Islet precursor cell (in vitro differentiated cells): ENCODE measurements around the gene FHAD1.
"Not testable (repeated sequence)": the region's sequence is repeated elsewhere in the genome, so short reads cannot be mapped to it uniquely, and the experiment has no call there.

Source experiments
- DNase-seq: peaks from one replicate; pipeline ENCODE4 v3.0.0-alpha.2; 2018

The FHAD1 gene

DNA sequence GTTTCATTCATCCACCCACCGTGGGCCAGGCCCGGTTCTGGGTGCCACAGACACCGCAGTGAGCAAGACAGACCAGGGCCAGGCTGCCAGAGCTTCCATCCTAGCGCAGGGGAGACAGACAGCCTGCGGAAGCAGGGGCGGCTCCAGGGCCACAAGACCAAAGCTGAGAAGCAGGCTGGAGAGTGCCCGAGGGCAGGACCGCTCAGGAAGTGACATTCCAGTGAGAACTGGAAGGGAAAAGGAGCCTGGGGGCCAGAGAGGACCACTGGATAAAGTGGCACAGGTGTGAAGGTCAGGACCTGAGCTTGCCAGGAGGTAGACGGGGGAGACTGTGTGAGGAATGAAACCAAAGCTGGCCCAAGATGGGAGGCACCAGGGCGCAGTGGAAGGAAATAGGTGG is 103.1 kb downstream of the FHAD1 start:
- peak; percentile 90 for DNase-seq

DNA sequence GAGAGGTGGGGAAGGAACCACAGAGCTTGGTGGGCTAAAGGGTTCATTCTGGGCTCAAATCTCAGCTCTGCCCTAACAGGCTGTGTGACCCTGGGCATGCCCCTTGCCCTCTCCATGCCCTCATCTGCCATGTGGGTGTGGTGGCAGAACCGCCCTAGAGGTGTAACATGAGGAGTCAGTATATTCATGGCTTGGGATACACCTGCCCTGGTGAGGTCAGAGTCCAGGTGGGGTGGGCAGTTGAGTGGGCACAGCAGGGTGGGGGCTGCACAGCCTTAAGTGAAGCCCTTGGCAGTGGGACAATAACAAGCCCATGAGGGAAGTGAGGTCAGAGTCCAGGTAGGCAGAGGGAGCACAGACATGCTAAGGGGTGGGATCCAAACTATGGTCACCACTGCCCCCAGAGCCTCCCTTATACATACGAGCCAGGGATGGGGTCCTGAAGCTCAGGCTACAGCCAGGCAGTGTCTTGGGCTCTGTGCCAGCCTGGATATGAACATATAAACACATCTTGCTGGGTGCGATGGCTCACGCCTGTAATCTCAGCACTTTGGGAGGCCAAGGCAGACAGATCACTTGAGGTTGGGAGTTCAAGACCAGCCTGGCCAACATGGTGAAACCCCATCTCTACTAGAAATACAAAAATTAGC is 103.7 kb downstream of the FHAD1 start:
- DNase-seq: no peak

DNA sequence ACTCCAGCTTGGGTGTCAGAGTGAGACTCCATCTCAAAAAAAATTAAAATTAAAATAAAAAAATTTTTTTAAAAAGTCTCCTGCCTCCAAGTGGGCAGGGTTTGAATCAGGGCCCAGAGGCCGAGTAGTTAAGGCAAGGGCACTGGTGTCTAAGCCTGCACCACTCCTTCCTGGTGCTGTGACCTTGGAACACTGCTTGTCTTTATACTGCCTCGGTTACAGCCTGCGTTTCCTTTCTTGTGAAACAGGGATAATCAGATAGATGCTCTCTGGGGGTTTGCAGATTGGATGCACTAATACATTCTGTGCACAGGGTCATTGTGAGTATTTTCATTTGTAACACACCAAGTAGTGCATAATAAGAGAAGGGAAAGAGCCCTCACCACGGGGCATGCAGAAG is 104.3 kb downstream of the FHAD1 start:
- no peak for DNase-seq

DNA sequence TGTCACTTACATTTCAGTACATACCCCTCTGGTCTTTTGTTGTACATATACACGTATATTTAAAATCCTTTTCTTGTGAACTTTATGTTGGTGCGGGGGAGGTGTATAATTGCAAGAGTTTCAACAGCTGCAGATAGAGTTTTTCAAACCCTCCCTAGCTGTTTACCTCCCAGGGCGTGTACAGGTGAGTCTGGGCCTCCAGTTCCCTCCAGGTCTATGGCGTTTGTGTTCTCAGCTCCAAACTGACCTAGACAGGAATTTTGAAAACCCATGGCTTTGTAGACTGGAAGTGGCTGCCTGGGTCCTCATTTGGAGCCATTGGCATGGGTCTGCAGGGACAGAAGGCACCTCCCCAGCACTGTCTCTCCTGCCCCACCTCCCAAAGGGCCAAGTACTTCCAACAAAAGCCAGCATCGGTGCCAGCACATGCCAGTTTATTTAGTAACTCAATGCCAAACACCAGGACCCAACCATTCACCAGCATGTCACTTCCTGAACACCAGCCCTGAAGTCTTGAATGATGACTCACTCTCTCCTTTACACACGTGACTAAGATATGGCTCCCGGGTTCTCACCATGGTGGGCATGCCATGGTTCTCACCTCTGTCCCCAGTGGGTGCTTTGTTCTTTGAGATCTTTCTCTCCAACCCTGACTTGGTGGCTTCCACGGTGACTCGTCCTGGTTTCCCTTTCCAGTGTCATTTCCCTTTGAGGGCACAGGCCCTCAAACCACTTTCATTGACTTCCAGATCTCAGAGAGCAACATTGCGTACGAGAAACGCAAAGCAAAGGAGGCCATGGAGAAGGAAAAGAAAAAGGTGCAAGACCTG is 105.3 kb downstream of the FHAD1 start:
- DNase-seq: peak; percentile 78

DNA sequence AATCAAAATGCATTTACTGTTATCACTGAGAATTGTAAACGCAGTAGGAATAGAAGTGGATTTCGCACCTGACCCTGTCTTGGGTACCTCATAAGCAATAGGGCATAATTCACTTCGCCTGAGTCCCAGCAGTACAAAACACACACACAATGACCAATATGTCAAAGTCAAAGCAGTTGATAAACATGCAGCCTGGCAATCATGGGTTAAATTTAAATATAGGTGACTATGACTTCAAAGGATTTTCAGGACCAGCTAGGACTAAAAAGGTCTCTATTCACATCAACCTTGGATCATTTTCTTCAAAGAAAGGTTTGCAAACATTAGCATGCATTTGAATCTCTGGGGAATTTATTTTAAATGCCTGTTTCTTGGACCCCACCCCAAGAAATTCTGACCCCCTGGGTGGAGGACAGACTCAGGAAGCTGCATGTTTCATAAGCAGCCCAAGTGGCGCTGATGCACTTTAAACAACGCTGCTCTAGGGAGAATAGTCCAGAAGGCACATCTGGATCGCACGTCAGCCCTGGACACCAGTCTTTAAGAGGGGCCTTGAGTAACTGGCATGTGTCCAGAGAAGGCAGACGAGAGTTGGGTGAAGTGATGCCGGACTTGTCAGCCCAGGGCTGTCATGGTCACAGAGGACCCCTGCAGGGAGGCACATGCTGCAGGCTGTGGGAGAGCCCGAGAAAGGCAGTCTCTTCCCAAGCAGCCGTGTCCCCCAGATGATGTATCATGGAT is 107.0 kb downstream of the FHAD1 start:
- DNase-seq: no peak

DNA sequence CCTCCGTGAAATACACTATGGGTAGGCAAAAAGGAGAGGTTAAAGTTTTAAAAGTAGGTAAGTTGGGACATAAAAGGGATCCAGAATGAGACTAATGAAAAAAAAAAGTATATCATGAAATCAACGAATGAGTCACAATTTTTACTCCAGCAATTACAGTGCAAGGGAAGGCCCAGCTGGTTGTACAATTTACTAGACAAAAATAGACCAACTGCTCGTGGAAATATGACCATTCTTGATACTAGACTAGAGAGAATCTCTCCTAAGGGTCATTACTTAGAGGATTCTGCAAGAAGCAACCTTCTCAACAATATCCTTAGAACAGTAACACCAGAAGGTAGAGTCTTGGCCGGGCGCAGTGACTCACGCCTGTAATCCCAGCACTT is 107.5 kb downstream of the FHAD1 start:
- no peak for DNase-seq

DNA sequence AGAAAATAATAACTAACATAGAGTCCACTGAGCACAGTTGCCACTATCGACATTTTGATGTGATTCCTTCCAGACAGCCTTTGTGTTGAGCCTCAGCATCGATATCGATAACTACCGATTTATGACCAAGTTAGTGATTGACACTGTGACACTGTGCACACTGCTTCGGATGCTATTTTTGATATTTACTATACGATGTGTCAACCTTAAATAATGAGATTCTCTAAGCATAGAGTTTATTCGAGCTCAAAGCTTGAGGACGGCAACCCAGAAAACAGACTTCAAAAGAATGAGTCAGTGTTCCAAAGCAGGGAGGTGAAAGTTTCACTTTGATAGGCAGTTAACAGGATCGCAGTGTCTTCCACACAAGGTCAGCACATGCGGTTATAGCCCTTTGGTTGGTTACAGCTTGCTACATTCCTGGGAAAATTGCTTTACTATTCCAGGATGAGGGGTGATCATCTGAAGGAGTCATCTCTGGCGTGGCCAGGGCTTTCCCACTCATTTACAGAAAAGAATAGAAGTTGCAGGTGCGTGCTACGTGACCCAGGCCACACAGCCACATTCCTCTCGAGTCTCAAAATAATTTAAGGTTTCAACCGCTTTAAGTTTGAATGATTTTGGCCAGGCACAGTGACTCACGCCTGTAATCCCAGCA is 109.1 kb downstream of the FHAD1 start:
- peak; percentile 74 for DNase-seq

DNA sequence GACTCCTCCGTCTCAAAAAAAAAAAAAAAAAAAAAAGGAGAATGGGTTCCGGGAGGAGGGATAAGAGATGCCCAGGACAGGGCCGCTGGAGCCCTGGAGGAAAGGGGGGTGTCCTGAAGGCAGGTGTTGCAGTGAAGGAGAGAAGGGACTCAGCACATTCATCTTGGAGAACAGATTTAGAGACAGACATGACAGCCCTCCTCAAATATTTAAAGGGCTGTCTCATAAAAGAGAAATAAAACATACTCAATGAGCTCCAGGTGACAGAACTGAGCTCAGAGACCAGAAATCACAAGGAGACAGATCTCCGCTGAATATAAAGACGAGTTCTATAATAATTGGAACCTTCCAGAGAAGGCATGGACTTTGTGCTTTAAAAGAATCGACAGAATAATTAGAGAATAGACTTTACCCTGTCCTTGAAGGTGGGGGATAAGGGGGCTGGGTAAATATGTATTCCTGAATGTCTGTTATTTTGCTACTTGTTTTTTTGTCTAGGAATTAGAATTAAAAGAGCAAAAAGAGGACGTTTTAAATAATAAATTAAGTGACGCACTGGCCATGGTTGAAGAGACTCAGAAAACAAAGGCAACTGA is 110.7 kb downstream of the FHAD1 start:
- no peak for DNase-seq

DNA sequence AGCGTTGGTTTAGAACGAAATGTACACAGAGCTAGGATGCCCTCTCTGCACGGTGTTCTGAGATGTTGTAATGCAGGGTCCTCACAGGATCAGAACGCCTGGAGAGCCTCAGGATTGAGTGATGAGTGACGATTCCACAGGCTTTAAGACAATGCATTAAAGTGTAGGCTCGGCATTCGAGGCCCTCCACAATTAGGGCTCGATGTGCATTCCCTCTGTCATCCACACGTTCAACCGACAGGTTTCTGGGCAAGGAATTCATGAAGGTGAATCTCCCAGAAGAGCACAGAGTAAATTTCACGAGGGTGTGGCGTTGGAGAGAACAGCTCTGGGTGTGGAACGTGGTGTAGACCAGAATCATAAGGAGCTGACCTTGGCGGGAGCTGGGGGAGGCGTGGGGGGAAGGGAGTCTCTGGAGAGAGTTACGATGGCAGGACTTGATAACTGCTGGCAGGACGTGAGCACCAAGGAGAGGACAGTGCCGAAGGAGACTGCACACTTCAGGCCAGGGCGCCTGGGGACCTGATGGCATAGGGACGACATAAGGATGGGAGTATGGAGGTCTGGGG is 111.6 kb downstream of the FHAD1 start:
- DNase-seq: no peak

DNA sequence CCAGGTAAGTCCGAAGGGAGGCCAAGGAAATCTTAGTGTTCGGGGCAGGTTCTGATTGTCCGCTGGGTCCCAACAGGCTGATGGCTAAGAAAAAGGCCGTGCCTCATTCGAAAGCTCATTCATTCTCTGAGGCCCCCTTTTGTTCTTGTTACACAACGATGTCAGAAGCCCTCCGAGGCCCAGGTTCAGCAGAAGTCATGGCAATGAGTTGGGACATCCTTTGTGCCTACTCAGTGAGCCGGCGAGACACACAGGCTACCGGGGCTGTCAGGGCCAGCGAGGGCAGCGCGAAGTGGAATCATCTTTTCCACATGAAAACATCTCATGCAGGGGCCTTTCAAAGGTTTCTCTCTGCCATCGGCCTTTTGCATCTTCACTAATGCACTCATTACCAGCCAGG is 113.7 kb downstream of the FHAD1 start:
- no peak for DNase-seq

DNA sequence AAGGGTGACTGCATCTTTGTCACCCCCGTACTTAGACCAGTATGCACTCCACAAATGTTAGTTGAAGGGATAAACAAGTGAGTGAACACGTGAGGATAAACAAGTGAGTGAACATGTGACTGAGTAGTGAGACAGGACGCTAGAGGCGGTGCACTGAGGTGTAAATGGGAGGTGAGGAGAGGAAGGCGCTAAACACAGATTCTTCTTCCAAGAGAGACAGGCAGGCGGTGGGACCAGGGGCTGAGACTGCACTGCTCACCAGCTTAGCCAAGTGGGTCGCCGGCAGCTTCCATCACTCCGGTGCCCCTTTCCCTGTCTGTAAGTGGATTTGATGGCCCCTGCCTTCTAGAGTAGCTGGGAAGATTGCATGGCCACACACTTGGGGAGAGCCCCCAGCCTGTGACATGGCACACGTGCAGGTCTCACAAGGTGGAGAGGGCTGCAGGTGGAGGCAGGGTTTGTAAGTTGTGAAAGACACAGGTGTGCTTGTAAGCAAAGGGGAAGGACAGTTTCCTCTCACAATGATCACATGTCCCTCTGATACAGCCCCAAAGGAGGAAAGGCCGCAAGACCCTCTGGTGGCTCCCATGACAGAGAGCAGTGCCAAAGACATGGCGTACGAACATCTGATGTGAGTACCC is 115.2 kb downstream of the FHAD1 start:
- no peak for DNase-seq

DNA sequence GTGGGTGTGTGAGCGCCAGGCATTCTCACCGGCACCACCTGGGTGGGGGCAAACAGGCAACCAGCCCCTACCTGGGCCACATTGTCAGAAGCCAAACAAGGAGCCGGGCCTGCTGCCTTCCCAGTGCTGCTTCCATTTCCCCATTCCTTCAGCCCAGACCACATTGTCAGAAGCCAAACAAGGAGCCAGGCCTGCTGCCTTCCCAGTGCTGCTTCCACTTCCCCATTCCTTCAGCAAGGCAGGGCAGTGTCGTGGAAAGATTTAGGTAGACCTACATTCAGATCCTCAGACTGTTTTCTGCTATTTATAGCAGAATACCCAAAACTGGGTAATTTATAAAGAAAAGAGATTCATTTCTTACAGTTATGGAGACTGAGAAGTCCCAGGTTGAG is 115.7 kb downstream of the FHAD1 start:
- DNase-seq: no peak

DNA sequence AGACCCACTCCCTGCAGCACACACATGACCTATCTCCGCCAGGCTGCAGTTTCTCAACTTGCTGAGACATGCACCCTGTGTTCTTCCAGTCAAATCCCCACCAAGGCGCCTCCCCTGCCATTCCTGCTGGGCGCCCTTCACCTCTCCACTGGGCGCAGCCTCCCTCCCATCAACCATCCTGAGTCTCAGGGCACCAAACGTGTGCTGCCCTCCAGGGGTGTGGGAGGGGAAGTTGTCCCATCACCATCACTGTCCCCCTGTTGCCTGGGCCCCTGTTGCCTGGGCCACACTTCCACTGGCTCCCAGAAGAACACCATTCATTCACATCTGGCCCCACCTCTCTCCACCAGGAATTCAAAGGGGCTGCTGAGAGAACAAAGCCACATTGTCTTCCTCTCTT is 117.7 kb downstream of the FHAD1 start:
- DNase-seq: no peak

DNA sequence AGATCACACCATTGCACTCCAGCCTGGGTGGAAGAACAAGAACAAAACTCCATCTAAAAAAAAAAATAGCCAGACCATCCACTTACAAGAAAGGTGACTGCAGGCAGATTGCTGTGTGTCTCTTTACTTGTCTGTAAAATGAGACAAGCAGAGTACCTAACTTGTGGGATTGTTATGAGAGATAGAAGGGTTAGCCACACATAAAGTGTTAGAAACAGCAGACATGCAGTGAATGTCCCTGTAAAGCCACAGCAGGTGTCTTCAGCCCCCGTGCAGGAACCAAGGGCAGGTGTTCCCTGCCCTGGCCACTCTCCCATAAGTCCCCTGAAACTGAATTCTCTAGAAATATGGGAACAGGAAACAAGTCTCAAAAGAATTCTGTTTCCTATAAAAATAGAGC is 121.9 kb downstream of the FHAD1 start:
- DNase-seq: no peak

DNA sequence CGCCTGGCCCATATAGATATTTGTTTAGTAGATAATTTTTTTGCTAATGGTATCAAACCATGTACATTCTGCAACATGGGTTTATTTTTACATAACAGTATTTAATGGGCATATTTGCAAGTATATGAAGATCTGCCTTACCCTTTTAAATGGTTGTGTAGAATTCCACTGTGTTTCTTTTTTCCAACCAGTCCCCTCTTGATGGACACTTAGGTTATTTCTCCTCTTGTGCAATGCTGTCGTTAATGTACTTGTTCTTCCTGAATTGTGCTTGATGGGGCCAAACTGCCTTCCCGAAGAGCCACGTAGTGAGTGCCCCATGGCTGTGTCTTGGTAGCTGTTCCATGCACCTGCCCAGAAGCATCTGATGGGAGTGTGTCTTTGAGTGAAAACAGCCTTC is 123.2 kb downstream of the FHAD1 start:
- DNase-seq: no peak

DNA sequence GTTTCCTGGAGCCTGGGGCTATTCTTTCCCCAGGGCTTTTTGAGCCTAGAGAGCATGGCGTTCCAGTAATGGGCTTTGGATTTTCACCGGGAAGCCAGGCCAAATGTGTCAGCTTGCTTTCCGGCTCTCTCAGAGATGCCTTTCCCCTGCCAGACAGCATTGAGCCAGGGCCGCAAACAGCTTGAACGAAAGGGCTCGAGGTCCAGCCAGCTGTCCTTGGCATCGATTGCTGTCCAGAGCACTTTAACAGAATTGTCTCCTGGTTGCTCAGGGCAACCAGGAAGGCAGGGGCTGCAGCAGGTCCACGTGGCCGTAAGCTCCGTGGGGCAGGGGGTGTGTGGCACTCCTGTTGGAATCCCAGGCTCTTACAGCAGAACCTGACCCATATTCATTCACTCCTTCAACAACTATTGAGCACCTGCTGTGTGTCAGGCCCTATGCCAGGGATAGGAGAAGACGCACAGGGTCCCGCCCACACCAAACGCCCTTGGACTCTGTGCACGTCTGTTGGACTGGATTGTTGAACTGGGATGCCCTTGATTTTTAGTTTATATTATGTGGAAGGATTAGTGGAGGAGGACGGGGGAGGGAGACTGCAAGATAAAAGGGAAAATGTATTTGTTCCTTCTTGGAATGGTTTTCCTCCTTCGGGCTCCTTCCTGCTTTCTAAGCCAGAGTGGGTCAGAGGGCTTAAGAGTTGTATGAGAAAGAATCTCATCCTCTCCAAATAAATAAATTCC is 123.9 kb downstream of the FHAD1 start:
- no peak for DNase-seq

DNA sequence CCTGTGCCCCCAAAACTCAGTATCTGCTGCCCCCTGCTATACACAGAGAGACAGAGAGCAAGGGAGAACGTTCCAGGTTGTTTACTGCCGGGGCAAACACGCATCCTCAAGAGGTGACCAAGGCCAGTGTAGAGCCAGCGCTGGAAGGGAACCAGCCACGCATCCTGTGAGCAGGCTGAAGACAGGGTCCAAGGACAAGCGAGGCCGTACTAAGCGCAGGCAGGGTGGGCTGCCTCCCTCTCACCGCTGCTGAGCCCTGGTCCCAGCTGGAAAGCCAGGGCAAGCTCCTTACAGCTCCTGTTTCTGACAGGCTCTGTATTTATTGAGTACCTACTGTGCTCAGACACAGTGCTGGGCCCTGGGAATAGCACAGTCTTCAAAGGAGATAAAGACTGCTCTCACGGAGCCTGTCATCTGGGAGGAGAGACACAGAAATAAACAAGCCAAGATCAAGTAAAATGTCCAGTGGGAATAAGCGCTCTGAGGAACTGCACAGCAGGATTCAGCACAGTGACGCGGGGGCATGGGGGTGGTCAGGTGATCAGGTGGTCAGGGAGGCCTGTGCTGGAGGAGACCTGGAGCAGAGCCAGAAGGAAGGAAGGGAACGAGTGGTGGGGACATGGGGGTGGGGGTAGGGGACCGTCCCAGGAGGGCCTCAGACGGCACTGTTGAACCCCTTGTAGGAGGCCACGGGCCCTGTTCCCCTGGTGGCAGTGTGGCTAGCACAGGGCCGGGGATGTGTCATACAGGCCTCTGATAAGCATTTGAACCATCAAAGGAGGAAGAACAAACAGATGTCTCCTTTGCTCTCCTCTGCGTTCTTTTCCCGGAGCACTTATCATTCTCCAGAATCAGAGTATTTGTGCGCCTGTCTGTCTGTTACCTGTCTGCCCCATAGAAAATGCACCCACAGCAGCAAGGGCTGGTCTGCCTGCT is 124.9 kb downstream of the FHAD1 start:
- no peak for DNase-seq

DNA sequence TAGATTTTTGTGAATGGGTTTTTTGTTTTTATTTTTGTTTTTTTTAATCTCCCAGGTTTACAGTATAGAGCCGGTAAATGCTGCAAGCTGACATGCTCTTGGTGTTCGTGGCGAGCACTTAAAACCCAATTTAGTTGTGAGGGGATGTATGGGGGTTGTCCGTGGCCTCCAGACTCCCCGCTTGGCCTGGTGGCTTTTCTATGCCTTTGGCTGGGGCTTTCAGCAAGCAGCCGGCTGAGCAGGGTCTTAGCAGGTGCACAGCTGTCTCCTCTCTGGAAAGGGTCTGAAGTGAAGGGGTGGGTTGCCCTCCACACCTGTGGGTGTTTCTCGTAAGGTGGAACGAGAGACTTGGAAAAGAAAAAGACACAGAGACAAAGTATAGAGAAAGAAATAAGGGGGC is 131.7 kb downstream of the FHAD1 start:
- no peak for DNase-seq

DNA sequence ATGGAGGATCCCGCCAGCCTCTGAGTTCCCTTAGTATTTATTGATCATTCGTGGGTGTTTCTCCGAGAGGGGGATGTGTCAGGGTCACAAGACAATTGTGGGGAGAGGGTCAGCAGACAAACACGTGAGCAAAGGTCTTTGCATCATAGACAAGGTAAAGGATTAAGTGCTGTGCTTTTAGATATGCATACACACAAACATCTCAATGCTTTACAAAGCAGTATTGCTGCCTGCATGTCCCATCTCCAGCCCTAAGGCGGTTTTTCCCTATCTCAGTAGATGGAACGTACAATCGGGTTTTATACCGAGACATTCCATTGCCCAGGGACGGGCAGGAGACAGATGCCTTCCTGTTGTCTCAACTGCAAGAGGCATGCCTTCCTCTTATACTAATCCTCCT is 132.1 kb downstream of the FHAD1 start:
- not testable (repeated sequence) for DNase-seq
